ENCODE measurements around the gene RAB4B. TPM values are rescaled to one million over a fixed set of nuclear protein-coding genes. Genes with fewer than 3 reads are reported as not detected.
A peak's percentile ranks its signal among the peaks of the same experiment; 100 is the strongest.

The RAB4B gene
- total RNA-seq, 1 experiment from 2014 or later = 29.7 TPM

- no peak for ATAC-seq
- ChIA-PET CTCF (interaction anchor here (1.0 to 1.6 kb wide), 3 partner anchors 38 to 77 kb away, joined by 3 to 4 read pairs (median 3); partner anchors contain the start of gene EGLN2), POLR2A (interaction anchor here (0.5 kb wide), 1 partner anchor 16 kb away, joined by 5 read pairs; no protein-coding TSS in a partner anchor)
These were observed 38.0 kb upstream of the RAB4B start for GRCh38 chr19:40739871-40740703.

GRCh38 chr19:40740747-40741146 lies 37.3 kb upstream of the RAB4B start:
- CTCF ChIA-PET = interaction anchor here (1.0 to 1.6 kb wide), 3 partner anchors 38 to 78 kb away, joined by 3 to 4 read pairs (median 3); partner anchors contain the start of gene EGLN2
- Mint-ChIP-seq H3K36me3 (peaks cover 23% of the 10 kb centered on the region), H3K4me3 (no peak overlapping the region), H3K4me1 (peaks cover 16% of the 10 kb centered on the region), H3K9me3 (no peaks in the 10 kb centered on the region), H3K27ac (no peak overlapping the region; the same call in 1 of the 2 replicates), H3K27me3 (ENCODE audit: low read depth) (no peaks in the 10 kb centered on the region)
- DNase-seq (ENCODE audit: low spot score) (no peak), ATAC-seq (no peak)
- POLR2A ChIA-PET = no interaction called here
- TF ChIP-seq ZNF121 (CRISPR knock-in tag; IDR thresholded peaks at IDR 0.05) = no peak

More at GRCh38 chr19:40739871-40740703, 38.0 kb upstream of the RAB4B start:
- Mint-ChIP-seq H3K4me1 (peaks cover 9% of the 10 kb centered on the region), H3K27me3 (ENCODE audit: low read depth) (no peaks in the 10 kb centered on the region), H3K27ac (no peak overlapping the region), H3K4me3 (no peak overlapping the region), H3K36me3 (peaks cover 29% of the 10 kb centered on the region), H3K9me3 (no peaks in the 10 kb centered on the region)
- no peak for DNase-seq (ENCODE audit: low spot score)
- TF ChIP-seq ZNF317 (CRISPR knock-in tag; IDR thresholded peaks at IDR 0.05; ENCODE audit: borderline replicate concordance, low read depth) (no peak), ZNF121 (CRISPR knock-in tag; IDR thresholded peaks at IDR 0.05) (no peak), ZNF425 (CRISPR knock-in tag; conservative IDR thresholded peaks at IDR 0.05) (no peak)

GRCh38 chr19:40741527-40742390 lies 36.3 kb upstream of the RAB4B start:
- H3K36me3 Mint-ChIP-seq = peaks cover 17% of the 10 kb centered on the region
- H3K9me3 Mint-ChIP-seq = no peaks in the 10 kb centered on the region
- no peaks in the 10 kb centered on the region for H3K27me3 Mint-ChIP-seq (ENCODE audit: low read depth)
- DNase-seq (ENCODE audit: low spot score) = no peak
- CTCF ChIA-PET = interaction anchor here (0.7 to 4.3 kb wide), 7 partner anchors 11 to 78 kb away, joined by 3 to 22 read pairs (median 4); partner anchors contain the start of genes EGLN2 and RAB4B
- no peak overlapping the region for H3K4me3 Mint-ChIP-seq
- no peak for ATAC-seq
- POLR2A ChIA-PET = interaction anchor here (0.7 to 1.6 kb wide), 4 partner anchors 9 to 78 kb away, joined by 3 to 4 read pairs (median 3); partner anchors contain the start of genes COQ8B, ITPKC and SNRPA
- peak overlapping the region; percentile 84 for H3K27ac Mint-ChIP-seq
- H3K4me1 Mint-ChIP-seq = peaks cover 17% of the 10 kb centered on the region
- TF ChIP-seq PRRX2 (CRISPR knock-in tag; IDR thresholded peaks at IDR 0.05) (no peak), MYBL2 (CRISPR knock-in tag; IDR thresholded peaks at IDR 0.05) (no peak), E2F5 (CRISPR knock-in tag; IDR thresholded peaks at IDR 0.05) (no peak), OVOL2 (CRISPR knock-in tag; IDR thresholded peaks at IDR 0.05; ENCODE audit: borderline replicate concordance) (no peak), PREB (CRISPR knock-in tag; IDR thresholded peaks at IDR 0.05; ENCODE audit: borderline replicate concordance) (no peak), ZNF281 (CRISPR knock-in tag; IDR thresholded peaks at IDR 0.05) (no peak), TCF7 (CRISPR knock-in tag; IDR thresholded peaks at IDR 0.05; ENCODE audit: low read depth) (no peak), USF1 (CRISPR knock-in tag; IDR thresholded peaks at IDR 0.05) (peak; percentile 71), TP53 (CRISPR knock-in tag; IDR thresholded peaks at IDR 0.05) (no peak), NR2C2 (CRISPR knock-in tag; IDR thresholded peaks at IDR 0.05) (no peak), USF2 (CRISPR knock-in tag; IDR thresholded peaks at IDR 0.05) (0 out of 2 replicates have a peak, but pooled peaks have one; percentile 14), SOX15 (CRISPR knock-in tag; IDR thresholded peaks at IDR 0.05) (no peak)
